Stimulated activated CD4-positive, alpha-beta T cell treated with anti-CD3 and anti-CD28 coated beads, TNF-alpha, amount 100 ng/mL, for 48 hours (primary cell): ENCODE results near the gene DPP6.

ENCODE experiments used
- DNase-seq, 3 donors: peaks; one replicate each; pipeline ENCODE4 v3.0.0-alpha.2; 2020; ENCODE audit warnings: low read depth in 3 of 3

The DPP6 gene

DNA sequence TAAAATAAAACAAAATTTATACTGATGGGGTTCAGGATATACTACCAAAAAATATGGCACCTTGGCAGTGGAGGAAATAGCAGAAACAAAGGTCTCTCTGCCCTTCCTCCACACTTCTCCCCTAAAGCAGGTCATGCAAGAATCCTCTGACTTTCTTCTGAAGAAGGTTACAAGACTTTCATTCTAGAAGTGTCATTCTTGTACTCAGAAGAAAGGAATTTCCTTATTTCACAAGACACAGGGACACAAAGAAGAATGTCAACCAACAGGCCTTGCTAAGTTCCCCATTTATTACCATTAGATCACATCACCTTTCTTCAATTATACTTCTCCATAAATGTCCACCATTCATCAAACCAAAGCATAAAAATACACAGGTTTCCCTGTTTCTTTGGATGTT, 480.6 kb downstream of the DPP6 start:
- DNase-seq: no peak

DNA sequence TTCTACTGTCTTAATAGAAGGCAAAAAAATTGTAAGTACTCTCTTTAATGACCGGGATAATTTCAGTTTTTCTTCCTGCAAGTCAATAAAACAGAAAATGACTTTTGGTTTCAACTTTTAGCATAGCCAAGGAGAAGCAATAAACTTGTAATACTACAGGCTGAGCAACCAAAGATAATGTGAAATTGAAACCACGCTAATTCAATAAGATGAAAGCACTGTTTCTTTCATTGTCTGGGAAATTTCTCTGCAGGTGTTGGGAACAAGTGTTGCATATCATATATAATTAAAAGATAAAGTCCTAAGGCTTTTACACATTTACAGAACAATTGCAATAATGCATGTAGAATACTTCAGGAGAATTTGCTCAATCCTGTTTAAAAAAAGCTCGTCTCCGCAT, 488.4 kb downstream of the DPP6 start:
- DNase-seq: no peak

- no peak for DNase-seq
These were observed 489.4 kb downstream of the DPP6 start for GRCh38 chr7:154541606-154542005.

- no peak for DNase-seq
These were observed 494.9 kb downstream of the DPP6 start for GRCh38 chr7:154546946-154547587.

DNA sequence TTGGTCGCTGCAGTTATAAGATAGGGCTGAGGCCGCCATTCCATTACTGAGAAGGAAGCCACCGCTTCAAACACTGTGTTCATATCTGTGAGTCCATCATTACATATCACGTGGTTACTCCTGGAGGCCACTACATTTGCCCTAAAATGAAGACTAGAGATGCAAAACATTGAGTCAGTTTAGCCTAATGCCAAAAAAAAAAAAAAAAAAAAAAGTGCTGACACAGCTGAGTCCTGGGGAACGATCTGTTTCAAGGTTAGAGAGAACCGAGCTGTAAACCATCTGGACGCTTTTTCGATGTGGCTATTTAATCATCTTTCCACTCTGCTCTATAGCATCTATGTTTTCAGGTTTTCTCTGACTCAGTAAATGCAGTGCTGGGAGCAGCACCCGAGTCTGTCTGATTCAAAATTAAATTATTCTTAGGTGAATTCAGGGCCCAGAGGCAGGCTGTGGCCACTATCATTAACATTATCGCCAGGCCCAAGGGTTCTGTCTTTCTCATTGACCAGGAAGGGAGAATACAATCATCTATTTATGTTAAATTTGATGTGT, 501.6 kb downstream of the DPP6 start:
- no peak for DNase-seq

- DNase-seq: no peak
These were observed 507.3 kb downstream of the DPP6 start for GRCh38 chr7:154559454-154559853.

- DNase-seq: no peak
These were observed 512.5 kb downstream of the DPP6 start for GRCh38 chr7:154564676-154565075.

GRCh38 chr7:154566877-154567276, 514.7 kb downstream of the DPP6 start:
- DNase-seq: no peak

DNA sequence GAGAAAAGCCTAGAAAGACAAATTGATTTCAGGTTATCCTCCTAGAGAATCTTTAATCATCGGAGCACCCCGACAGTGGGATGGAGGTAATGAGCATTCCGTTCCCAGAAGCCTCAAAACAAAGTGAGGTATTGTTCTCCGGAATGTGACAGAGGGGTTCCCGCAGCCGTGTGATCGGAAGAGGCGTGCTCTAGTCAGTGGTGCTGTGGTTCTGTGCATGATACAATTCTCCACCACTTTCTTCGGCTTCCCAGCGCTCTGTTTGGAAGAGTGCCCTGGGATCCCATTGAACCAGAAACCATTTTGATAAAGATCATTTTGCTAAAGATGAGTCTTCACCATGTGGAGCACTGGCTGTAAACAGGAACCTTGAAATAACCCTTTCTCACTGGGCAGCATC, 516.1 kb downstream of the DPP6 start:
- DNase-seq: no peak

GRCh38 chr7:154569916-154570315, 517.7 kb downstream of the DPP6 start:
- no peak for DNase-seq

- DNase-seq: no peak
These were observed 519.6 kb downstream of the DPP6 start for GRCh38 chr7:154571772-154572171.

DNA sequence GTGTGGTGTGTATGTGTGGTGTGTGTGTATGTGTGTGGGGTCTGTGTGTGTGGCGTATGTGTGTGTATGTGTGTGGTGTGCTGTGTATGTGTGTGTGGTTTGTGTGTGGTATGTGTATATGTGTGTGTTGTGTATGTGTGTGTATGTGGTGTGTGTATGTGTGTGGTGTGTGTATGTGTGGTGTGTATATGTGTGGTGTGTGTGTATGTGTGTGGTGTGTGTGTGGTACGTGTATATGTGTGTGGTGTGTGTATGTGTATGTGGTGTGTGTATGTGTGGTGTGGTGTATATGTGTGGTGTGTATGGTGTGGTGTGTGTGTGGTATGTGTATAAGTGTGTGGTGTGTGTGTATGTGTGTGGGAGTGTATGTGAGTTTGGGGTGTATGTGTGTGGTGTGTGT, 522.0 kb downstream of the DPP6 start:
- DNase-seq: no peak

DNA sequence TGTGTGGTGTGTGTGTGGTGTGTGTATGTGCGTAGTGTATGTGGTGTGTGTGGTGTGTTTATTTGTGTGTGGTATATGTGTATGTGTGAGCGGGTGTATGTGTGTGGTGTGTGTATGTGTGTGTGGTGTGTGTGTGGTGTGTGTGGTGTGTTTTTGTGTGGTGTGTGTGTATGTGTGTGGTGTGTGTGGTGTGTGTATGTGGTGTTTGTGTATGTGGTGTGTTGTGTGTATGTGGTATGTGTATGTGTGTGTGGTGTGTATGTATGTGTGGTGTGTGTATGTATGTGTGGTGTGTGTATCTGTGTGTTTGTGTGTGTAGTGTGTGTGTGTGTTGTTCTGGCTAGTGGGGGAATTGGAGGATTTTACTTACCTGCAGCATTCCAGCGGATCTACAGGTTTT, 523.3 kb downstream of the DPP6 start:
- DNase-seq: no peak

DNA sequence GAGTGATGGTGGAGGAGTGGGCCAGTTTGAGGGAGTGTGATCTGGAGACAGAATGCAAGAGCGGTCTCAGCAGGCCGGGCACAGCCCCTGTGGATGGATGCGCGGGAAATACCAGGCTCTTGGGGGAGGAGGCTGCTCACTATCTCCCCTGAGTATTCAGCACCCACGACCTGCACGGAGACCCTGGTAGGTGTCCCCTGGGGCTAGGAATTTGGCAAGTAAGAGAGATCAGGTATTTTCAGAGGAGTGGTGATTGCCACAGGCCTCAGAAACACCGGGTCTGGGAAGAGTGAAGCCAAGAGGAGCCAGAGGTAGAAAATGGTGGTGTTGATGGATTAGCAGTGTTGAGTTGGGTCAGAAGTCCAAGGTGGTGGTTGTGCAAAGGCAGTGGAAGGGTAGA, 524.4 kb downstream of the DPP6 start:
- no peak for DNase-seq

DNA sequence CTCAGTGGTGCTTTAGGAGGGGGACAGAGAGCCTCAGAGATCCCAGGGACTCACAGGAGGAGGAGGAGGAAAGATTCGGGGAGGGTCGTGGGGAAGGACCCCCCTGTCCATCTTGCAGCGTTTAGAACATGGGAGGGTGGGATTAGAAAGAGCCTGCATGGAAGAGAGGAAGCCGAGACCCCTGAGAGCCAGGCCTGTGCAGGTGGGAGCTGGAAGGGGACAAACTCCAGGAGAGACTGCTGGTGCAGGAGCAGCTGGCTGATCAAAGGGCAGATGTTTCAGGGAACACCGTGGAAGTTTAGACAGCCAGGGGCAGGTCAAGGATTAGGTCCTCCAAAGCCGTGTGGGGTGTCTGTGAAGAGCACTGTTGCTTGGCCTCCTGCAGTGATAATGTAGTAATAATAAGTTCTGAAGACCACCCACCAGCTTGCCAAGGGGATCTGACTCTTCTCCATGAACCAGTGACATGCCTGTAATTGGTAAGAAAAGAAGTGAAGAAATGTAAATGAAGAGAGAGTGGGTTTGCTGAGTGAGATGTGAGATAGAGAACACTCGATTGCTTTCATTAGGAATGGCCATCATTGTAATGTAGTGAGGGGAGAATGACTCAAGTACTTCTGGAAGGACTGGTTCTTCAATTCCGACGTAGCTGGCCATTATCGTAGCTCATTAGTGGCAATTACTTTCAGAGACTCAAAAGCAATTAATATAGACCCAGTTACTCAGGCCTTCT, 525.1 kb downstream of the DPP6 start:
- no peak for DNase-seq

DNA sequence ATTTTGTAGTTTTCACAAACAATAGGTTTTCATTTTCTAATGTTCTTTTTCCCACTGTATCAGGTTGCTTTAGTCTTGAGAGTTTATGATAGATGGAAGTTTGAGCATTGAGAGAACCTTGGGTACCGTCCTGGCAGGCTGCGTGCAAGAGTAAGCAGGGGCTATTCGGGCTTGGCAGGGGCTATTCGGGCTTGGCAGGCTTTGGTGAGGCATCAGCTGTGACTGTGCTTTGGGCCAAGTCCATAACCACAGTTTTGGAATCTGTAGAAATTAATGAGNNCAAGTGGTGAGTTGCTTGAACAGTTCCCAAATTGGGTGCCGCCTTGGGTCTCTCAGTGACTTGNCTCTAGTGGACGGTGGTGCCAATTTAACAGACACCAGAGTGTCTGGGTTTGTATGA, 526.1 kb downstream of the DPP6 start:
- no peak for DNase-seq

GRCh38 chr7:154579711-154580110, 527.5 kb downstream of the DPP6 start:
- no peak for DNase-seq

DNA sequence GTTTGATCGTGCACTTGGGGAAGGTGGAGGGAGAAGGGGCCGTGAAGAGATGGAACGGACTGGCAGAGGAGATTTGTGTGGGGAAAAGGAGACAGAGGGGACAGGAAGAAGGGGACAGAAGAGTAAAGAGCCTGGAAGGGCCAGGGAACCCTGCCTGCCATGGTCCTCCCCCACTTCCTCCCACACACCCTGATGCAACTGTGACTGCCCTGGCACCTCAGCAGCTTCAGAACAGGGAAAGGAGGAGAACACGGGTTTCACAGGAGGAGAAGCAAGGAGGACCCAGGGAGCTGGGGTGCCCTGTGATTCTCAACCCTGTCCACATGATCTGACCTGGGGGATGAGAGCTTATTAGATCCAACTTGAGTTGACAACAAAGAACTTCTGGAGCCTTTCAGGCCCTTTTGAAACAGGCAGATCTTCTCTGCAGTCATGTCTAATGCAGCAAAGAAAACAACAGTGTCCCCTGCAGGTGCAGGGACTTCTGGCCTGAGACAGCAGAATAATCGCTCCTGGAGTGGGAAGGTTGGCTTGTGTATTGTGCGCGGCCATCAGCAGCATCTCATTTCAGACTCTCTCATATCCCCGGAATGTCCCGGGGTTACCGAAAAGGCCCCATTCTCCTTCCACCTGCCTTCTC, 529.2 kb downstream of the DPP6 start:
- DNase-seq: no peak

DNA sequence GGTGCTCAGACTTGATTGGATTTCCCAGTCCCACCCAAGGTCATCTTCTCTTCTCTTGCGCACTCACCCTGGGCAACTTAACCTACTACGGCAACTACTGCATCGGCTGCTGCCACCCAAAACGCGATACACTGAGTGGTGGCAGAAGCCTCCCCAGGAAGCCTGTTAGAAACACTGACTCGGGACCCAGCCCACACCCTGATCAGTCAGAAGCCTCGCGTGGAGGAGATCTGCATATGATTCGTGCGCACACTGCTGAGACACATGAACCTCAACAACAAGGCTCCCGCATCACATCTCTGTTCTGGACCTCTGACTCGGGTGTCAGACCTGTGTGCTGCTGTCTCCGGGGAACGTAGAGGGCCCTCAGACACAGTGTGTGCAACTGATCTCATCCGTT, 531.3 kb downstream of the DPP6 start:
- DNase-seq: no peak

- no peak for DNase-seq
These were observed 532.4 kb downstream of the DPP6 start for GRCh38 chr7:154584352-154585252.

DNA sequence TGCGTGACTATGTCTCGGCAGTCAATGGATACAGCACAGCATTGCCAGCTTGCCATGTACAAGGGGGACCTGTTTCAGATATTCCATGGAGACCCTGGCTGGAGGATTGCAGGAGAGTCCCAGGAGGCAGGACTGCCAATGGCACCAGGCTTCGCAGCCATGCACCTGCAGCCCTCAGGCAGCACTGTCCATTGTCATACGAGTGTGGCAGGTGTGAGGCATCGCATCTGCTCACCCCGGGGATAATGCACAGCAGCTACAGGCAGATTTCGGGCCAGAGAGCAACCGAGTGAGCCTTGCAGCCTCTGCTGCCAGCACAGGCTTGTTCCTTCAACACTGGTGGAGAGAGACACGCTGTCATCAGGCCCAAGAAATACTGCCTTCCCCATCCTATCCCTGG, 535.6 kb downstream of the DPP6 start:
- DNase-seq: no peak

- no peak for DNase-seq
These were observed 539.3 kb downstream of the DPP6 start for GRCh38 chr7:154591544-154591943.
